NCI-H82 (cell line): ENCODE measurements around the gene C3orf20.
"Not testable (repeated sequence)": the region's sequence is repeated elsewhere in the genome, so short reads cannot be mapped to it uniquely, and the experiment has no call there.

ENCODE experiments used
- DNase-seq: peaks from one replicate; lab custom pipeline; 2025; lab: John Stamatoyannopoulos, UW

The C3orf20 gene

DNA sequence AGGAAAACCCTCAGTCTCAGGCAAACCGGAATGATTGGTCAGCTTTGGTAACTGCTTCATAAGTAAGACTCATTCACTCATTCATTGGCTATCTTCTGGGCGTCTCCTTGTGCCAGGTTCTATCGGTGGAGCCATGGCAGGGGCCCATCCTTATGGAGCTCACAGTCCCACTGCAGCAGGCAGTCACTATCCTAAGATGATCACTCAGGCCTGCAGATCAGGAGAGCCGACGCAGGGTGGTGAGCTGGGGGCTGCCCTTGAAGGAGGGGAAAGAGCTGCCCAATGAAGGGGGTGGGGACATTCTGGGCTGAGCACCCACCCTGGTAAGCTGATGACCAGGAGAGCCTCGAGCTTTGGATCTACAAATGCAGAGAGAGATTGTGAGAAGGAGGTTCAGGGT lies 123.3 kb downstream of the C3orf20 start:
- DNase-seq = no peak

DNA sequence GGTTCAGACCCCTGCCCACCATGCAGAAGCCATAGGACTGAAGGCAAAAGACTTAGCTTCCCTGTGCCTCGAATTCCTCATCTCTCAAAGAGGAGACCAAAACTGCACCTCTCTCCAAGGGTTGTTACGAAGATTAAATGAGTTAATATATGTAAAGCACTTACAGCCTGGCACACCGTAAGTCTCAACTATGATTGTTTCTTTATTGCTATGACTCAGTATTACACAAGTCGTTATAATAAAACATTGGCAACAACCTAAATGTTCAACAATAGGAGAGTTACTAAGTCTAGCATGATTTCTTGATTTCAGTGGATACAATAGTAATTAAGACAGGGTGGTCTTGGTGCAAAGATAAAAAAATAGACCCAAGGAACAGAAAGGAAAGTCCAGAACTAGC lies 124.2 kb downstream of the C3orf20 start:
- DNase-seq = no peak

DNA sequence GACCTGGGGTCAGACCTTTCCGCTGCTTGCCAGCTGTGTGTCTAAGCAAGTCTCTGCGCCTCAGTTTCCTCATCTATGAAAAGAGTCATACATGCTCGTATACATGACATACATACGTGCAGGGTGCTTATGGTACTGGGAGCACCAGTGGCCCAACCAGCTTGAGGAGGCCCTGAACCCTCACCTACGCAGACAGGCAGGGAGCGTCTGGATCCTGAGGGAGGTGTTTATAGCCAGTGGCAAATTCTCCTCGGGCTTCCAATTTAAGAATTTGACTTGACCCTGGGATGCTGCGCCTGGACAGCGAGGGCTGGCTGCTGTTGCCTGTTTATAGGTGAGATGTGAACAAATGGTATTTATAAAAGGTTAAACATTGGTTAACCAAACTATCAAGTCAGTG lies 126.1 kb downstream of the C3orf20 start:
- DNase-seq = no peak

DNA sequence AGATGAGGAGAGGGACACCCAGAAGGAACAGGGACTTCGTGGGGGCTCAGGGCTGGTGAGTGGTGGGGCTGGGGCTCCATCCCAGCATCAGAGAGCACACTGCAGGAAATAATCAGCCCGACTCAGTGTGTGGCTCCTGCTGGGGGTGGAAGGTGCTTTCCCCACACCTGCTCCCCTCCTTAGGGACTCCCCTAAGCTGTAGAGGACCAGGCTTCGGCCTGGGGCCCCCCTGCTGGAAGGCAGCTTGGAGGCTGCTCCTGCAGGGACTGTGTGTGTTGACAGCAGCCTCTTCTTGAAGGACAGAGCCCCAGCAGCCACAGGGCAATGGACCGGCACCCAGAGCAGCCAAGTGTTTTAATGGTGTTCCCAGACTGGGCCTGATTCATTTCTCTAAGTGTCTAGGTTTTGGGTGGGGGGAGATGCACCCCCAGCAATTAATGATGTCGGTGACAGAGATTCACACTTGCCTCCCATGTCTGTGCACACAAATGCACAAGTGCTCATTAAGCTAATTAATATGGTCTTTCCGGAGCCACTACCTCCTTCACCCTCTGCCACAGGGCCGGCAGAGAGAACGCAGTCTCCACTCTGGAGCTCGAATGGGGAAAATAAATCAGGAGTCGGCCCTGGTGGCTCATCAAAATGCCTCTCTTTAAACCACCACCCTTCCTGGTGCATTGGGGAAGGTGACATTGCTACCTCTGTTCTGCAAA lies 126.9 kb downstream of the C3orf20 start:
- no peak for DNase-seq

DNA sequence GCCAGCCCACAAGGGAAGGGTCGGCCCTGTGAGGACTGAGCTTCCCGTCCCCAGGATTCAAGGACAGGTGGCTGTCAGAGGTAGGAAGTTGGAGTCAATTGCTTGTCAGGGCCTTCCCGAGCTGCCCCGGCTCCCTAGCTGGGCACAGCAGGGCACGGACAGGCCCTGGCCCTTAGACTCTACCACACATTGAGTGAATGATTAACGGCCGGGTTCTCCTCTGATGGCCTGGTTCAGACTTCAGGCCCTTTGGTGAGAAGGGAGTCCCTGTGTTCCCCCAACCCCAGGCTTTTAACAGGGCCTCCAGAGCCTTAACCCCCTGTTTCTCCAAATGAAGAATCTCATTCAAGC lies 127.4 kb downstream of the C3orf20 start:
- DNase-seq = no peak

DNA sequence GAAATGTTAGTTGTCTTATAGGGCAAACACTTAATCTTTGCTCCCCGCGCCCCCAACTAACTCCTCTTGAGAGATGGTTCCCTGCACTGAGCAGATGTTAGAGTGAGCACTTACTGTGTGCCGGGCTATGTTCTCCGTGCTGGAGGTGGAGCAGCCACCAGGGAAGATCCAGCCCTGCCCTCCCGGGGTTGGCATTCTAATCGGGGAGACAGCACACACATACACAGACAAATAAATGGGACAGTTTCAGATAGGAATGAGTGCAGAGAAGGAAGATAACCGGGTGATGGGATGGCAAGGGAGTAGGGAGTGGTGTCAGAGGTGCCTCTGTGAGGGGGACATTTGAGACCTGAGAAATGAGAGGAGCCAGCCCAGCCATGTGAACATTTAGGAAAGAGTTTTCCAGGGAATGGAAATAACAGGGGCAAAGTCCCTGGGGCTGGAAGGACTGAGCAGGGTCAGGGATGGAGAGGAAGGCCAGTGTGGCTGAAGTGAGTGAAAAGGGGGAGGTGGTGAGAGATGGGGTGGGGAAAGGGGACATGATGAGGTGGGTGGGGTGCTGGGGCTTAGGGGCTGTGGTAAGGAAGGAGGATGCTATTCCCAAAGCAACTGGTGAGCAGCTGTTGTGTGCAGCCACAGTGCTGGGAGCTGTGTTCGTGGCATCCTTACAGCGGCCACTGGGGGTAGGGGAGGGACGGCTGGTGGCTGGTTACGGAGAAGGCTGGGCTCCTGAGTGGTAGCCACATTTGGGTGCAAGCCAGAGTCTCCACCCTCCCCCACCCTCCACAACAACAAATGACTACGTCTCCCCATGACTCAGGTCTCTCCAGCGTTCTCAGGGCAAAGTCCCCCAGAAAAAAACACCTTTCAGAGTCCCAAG lies 128.4 kb downstream of the C3orf20 start:
- DNase-seq = no peak

DNA sequence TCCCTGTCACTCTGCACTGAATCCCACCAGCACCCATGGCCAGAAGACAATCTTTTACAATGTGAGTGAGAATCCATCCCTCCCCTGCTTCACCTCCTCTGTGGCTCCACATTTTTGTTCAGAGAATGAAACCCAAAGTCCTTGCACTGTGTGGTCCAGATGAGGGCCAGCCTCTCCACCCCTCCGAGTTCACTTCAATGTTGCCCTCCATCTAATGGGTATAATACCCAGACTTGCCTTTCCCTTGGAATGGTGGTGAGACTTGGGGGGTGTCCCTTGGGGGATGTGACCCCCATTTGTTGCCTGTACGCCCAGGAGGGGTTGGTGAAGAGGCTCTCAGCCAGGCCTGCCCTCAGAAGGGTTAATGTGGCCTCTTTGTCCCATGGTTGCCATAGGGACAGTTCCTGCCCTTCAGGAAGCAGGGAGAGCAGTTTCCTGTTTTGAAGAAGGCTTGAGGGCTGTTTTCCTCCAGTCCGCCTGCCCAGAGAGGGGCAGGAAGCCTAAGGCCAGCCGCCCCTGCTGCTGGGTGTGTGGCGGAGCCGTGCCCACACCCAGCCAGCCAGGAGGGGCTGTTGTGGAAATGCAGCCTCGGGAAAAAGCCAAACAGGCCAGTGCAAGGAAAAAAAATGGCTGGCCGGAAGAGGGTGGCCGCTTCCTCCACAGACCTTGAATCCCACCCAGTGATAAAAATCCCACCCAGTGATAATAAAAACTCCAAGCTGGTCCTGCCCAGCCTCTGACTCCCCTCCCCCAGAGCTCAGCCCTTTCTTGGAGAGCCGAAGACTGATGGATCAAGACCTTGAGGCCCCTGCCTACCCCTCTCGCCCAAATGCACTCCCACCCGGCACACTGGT lies 129.3 kb downstream of the C3orf20 start:
- no peak for DNase-seq

DNA sequence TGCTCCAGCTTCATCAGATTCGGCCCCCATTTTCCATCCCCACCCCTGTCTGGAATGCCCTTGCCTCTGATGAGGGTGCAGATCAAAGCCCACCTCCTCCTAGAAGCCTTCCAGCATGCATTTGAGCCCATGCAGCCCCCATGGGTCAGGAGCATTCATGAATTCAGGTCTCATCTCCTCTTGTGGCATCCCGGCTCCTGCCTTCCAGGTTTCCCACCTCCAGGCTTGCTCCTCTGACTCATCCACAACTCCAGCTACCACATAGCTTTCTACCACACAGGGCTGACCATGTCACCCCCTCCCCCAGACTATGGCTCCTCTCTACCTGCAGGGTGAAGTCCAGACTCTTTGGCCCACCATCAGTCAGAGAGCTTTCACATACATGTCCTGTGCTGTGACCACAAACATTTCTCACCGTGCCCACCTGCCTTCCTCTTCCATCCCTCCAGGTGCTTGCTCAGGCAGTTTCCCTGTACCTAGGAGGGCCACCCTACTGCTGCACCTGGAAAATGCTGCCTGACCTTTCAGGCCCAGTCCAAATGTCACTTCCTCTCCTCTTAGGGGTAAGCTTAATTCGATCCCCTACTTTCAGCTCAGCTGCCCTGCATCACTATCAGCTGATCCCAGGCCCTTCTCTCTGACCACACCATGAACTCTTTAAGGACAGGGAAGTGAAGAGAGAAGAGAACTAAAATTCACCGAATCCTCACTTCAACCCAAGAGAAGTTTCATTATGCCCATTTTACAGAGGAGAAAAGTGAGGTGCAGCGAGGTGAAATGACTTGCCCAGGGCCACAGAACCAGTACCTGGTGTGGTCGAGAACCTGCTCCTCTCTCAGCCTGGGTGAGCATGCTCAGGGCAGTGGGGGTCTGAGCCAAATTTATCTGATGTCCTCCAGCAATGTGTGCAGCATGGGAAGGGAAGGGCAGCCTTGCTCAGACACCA lies 130.2 kb downstream of the C3orf20 start:
- no peak for DNase-seq

DNA sequence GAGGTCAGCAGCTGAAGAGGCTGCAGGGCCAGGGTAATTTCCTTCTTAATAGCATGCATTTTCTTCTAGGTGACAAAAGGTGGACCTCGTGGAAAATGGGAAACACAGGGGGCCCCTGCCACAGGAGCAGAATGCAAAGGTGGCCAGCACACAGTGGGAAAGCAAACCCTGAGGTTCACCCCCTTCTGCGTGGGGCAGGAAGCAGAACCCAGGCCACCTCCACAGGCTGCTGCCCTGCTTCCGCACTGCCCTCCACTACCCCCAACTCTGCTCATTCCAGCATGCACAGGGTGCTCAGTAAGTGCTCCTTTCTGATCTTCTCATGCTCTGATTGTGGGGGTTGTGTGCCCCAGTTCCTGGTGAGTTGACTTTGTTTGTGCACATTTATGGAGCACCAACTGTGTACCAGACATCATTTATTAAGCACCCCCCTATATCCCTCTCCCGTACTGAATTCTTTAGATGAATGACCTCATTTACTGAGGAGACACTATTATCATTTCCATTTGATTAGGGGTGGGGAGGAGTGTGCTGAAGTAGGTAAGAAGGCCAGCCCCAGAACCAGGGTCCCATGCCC lies 131.1 kb downstream of the C3orf20 start:
- DNase-seq = no peak

DNA sequence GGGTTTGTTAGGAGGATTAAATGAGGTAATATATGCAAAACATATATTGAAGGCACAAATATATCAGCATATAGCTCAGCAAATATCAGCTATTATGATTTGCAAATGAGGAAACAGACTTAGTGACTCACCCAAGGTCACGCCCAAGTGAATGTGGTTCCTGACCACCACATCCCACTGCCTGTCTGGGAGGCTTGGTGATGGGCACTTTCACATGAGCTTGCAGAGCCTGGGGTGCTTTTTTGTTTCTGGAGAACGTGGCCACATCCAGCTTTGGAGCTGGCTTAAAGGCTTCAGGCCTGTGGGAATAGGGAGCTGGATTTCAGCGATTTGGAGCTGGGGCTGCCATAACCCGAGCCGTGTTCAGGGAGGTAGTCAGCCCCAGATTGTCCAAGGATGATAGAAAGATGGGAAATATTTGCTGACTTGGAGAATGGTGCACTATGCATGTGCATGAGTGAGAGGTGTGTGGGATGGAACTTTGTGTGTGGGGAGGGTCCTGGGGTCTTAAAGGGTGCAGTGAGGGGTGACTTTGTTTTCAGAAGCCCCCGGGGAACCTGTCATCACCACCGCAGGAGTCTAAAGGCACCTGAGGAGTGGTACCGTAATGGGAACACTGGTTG lies 131.8 kb downstream of the C3orf20 start:
- no peak for DNase-seq

DNA sequence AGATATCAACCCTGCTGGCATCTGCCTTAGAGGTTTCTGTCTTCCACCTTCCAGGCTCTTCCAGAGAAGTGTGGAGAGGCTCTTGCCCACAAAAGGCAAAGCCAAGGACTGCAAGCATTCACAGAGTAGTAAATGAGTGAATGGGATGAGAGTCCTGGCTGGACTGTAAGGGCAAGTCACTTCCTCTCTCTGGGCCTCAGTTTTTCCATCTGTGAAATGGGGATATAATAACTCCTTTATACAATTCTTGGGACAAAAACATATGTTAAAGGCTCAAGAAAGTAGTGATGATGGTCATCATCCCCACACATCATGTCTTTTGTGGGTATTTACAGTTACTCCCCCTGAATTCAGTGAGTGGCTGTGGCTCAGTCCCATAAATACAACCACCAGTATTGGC lies 133.1 kb downstream of the C3orf20 start:
- no peak for DNase-seq

DNA sequence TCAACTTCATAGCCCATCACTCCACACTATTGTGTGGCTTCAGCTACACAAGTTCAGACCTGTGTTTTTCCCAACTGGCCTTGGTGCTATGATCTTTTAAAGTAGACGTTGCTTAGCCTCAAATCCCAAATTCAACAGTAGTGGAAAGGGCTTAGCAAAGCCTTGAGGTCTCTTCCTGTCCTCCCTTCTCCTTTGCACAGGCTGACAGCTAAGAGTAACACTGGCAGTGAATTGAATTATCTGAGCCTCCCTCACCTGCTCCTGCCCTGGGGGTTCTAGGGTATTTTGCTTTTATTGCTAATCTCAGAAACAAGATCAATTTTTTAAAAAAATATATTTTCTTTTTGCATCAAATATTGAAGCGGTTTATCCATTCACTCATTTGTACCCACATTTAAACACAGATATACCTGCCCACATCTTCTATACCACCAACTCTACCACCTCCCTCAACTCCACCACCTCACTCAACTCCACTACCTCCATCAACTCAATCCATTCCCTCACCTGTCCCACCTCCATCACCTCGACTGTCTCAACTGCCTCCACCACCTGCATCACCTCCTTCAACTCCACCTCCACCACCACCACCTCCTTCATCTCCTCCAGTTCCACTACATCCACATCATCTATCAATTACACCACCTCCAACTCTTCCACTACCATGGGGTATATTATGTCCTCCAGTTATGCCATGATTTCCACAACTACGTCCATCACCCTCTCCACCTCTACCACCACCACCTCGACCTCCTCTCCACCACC lies 133.7 kb downstream of the C3orf20 start:
- DNase-seq = no peak

DNA sequence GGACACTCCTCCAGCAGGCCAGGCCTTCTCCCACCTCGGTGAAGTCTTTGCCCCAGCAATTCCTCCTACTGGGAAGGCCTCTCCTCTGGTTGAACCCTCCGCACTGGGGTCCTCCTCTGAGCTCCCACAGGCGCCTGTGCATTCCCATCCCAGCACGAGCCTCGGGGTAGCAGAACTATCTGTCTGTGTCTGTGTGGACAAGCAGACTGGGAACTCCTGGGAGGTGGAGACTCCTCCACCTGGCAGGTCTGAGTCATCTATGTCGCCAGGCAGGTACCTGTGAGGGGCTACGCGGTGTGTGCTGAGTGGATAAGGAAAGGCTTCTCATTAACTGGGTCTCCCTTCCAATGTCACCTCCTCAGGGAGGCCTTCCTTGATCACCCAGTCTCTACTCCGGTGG lies 134.7 kb downstream of the C3orf20 start:
- DNase-seq = not testable (repeated sequence)

DNA sequence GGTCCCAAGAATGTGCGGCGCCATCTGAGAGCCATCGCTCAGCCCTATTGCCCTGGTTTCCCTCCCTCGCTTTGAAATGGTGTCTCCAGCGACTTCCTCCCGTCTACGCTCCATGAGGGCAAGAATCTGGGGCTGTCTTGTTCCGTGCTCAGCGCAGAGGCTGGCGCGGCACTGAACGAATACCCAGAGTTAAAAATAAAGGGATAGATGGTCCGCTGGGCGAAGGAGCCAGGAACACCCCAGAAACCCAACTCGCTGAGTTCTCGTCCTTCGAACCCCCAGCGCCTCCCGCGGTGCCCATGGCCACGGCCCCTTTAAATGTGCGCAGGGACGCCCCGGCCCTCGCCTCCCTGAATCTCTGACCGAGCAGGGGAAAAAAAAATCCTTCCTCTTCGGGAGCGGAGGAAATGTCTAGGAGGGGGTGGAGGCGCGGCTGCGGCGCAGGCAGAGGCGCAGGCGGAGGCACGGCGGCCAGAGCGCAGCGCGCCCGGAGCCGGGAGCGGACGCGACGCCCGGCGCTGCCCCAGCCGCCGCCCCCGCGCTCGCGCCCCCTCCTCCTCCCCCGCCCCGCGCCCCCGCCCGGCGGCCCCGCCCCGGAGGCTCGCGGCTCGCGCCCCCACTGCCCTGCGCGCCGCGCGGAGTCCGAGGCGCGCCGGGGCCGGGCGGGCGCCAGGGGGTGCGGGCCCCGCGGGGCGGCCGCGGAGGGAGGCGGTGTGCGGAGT lies 135.3 kb downstream of the C3orf20 start:
- no peak for DNase-seq

DNA sequence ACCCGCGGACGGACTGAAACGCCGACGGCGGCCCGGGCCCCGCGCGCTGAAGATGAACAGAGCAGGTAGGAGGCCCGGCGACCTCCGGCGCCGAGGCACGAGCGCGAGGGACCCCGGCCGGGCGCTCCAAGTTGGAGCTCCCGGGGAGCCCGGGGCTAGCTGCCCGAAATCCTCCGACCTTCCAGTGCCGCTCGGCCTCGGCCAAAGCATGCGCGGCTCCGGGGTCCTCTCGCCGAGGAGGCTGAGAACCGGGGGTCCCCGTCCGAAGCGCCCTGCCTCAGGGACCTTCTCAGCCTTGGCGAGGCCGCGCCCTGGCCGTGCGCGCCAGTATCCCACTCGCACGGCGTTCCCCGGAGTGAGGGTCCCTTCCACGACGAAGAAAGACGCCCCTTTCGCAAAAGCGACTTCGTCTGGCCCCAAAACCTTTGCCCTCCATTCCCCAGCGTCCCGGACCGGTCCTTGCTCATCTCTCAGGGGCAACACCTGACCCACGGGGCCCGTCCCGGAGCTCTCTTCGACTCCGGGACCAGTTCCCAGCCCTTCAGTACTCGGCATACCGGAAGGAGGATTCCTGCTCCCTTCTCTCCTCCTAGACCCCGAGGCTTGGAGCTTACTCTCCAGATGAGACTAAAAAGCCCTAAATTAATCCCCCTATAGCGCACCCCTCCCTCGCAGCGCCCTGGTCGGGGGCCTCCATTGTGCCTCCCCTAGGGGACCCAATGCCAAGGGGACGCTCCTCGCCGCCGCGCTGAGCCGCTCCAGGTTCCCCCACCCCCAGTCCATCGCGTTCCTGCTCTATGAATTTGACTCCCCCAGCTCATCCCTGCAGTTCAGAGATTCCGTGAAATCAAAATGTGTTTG lies 136.1 kb downstream of the C3orf20 start:
- no peak for DNase-seq

DNA sequence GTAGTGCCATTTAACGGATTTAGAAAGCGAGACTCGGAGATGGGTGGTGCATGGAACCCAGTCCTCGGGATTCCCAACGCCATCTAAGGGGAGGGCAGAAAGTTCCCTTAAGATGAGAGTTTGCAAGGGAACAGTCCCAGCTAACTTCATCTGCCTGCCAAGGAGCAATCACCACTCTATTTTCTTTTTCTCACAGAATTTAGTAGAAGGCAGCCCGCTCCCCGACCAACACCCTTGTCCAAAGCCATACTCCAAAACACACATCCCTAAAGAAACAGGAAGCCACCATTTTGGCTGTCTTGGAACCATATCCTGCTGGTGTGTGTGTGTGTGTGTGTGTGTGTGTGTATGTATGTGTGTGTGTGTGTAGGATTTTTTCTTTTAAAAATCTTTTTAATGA lies 136.7 kb downstream of the C3orf20 start:
- no peak for DNase-seq

DNA sequence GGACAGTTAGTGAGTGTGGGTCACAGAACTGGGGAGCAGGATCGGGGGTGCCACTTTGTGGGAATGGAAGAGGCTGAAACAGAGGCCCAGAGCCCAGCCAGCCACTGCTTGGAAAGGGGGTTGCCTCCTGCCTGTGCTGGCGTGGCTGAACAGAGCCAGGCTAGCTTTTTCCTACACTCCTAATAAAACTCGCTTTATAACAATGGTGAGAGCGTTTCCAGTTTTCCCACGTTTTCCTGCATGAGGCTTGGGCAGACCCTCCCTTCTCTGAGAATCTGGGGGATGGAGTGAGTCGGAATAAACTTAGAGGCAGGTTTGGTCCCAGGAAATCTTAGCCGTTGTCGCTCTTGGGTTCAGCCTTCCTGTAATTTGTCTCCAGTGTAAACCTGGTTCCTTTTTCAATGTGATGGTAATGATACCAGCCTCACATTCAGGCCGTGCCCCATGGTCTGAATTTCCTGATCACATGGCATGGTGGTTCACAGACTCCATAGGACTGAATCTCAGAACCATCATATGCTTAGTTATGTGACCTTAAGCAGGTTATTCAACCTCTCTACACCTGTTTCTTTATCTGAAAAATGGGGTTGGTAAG lies 137.4 kb downstream of the C3orf20 start:
- no peak for DNase-seq

DNA sequence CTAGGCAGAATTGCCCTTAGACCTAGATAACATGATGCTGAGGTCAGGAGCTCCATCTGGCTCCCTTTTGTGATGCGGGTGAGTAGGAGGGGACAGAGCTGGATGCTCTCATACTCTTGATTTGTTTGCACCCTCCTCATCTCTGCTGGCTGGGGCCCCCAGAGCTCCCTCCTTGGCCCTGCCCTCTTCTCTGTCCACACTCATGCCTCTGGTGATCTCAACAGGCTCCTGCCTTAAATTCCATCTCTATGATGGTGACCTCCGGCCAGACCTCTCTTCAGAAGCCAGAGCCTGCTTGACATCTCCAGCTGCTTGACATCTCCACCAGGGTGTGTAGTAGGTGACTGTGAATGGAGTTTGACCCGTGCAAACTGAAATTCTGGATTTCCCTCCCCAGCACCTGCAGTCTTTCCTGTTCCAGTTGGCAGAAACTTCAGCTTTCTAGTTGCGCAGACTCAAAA lies 139.5 kb downstream of the C3orf20 start:
- DNase-seq = no peak
